Stimulated activated CD4-positive, alpha-beta T cell treated with anti-CD3 and anti-CD28 coated beads, Interleukin-1b, Interleukin-23, amount 100 ng/mL, for 48 hours (primary cell): ENCODE results near the gene AHCYL2.
"Not testable (repeated sequence)": the region's sequence is repeated elsewhere in the genome, so short reads cannot be mapped to it uniquely, and the experiment has no call there.

Experiments
- DNase-seq: peaks from one replicate; pipeline ENCODE4 v3.0.0-alpha.2; 2020

Gene AHCYL2

DNA sequence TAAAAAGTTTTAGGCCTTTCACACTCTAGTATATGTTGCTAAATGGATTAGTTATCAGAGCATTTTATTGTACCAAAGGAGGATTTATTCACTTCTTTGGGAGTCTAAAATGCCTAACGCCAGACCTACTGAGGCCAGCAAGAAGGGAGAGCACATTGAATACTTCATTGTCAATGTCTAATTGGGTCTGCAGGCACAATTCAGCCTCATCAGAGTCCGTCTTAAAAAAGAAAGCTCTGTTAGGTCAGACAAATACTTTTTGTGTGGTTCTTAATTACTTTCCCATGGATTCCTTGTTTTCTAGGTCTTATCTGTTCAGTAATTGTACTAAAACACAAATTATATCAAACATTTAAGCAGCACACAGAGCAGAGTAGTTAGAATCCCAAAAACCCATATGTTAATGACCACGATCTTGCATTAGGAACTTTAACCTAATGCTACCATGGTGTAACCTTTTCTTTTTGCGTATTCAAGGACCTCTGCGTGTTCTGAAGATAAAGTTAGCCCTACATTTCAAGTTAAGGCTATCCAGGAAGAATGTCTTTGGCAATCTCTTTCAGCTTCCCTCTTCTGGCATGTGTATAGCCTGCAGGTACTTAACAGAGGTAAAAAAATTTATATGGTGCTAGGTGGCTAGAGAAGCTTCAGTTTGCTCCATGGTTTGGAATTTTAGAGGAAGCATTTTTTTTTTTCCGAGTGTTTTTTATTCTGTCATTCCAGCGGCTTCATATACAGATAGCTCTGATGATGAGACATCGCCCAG is 163.7 kb downstream of the AHCYL2 start:
- DNase-seq: no peak

GRCh38 chr7:129389829-129390228 is 165.0 kb downstream of the AHCYL2 start:
- DNase-seq: no peak

- no peak for DNase-seq
Observed at GRCh38 chr7:129390314-129390713, 165.5 kb downstream of the AHCYL2 start.

DNA sequence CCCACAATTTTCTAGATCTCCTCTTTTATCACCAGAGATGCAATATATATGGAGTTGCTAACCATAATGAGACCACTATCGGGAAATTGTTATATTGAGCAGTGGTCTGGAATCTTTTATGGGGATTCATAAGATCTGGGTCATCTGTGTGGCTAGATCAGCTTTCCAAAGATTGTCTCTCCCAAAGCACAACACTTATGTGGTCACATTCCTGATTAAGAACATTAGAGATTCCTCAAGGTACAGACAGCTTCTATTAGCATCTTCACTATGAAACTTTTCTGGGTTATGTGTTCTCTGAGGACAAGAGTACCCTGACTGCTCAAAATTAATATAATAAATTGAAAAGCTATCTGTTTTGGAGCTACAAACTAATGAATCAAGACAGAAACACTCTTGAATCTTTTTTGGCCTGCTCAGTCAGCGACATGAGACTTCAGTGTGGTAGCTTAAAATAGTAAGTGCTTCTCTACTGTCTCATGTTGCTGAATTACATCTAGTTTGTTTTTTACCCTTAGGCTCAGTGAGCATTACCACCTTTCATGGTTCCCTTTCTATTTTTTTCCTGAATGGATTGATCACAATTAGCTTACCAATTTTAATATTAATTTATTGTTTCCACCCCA is 166.8 kb downstream of the AHCYL2 start:
- no peak for DNase-seq

DNA sequence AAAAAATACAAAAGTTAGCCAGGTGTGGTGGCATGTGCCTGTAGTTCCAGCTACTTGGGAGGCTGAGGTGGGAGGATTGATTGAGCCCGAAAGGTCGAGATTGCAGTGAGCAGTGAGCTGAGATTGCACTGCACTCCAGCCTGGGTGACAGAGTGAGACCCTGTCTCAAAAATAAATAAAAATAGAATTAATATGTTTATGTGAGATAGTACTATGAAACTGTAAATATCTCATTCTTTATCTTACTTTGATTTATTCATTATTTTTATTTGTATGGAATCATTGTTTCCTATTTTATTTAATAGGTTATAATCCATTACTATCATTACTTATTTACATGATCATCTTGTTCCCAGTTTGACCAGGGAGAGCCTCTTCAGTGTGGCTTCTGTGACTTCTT is 168.4 kb downstream of the AHCYL2 start:
- no peak for DNase-seq

DNA sequence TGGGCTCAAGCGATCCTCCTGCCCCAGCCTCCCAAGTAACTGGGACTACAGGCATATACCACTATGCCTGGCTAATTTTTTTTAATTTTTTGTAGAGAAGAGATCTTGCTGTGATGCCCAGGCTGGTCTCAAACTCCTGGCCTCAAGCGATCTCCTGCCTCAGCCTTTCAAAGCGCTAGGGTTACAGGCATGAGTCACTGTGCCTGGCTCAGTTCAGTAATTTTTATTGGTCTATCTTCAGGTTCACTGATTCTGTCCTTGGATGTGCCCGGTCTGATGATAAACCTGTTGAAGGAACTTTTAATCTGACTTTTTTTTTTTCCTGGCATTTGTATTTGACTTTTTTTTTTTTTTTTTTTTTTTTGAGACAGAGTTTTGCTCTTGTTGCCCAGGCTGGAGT is 169.3 kb downstream of the AHCYL2 start:
- no peak for DNase-seq

DNA sequence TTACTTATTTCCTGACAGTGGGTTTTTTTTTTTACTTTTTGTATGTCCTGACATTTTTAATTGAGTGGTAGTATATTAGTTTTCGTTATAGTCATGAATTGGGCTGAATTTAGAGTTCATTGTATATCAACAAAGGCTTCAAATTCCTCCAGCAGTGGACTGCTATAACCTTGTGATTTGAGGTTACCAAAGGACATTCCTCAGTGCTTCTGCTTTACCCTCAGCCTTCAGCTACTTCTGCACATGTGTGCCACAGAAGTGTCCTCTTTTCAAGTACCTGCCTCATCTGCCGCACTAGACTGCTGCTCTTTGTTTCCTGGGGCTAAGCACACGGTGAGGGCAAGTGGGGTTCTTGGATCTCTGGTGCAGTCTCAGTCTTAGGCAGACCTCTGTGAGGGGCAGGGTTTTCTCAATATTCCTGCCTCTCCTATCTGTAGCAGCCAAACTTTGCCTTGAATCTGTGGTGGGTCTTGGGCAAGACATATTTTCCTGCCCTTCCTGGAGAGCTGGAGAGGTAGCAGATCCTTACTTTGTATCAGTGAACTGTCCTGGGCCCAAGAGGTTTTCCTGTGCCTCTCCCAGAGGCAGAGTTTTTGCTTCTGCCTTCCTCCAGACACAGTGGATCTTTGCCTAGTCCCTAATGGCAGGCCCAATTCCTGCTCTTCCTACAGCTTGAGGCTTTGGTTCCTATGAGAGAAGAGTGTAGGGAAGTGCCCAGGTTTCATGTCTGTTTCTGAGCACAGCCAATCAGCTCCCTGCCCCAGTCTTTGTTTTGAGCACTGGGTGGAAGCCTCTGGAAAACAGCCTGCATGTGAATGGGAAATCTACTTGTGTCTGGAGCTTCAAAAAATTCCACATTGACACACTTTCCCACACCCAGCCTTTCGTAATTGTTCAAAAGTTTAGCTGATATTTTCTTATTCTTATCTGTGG is 170.4 kb downstream of the AHCYL2 start:
- no peak for DNase-seq

- DNase-seq: no peak
Observed at GRCh38 chr7:129401228-129401966, 176.6 kb downstream of the AHCYL2 start.

DNA sequence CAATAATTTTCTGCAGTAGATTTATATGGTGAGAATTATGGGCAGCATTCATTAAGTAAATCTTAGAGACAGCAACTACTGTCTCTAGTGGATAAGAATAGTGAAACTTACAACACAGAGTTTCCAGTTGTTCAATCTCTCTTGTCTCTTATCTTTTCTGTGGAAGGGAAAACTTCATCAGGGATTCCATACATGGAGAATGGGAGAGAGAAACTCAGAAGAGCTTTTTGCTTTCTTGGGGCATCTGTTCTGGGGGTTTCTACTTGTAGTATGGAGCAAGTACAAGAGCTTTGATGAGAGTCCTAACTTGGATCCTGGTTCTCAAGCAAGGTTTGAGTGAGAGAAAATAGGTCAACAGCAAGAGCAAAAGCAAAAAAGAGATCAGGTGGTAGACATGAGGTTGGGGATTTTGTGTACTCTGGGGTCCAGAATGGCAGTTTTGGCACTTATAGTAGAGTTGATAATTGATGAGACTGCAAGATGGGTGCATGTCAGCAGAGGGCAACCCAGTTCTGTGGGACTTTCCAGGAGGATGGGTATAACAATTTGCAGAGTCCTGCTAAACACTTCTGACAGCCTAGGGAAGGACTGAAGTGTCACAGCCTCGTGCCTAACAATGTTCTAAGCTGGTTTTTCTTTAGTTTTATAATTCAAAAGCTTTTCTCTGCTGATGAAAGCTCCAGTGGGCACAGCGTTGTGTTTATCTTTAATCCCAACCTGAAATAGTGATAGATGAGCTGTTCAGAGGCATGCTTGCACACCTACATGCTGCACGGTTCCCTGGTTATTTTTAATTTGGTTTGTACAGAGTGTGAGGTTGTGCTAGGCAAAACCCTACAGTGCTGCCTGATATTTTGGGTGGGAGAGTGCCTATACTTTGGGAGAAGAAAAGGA is 177.4 kb downstream of the AHCYL2 start:
- DNase-seq: peak; percentile 9

DNA sequence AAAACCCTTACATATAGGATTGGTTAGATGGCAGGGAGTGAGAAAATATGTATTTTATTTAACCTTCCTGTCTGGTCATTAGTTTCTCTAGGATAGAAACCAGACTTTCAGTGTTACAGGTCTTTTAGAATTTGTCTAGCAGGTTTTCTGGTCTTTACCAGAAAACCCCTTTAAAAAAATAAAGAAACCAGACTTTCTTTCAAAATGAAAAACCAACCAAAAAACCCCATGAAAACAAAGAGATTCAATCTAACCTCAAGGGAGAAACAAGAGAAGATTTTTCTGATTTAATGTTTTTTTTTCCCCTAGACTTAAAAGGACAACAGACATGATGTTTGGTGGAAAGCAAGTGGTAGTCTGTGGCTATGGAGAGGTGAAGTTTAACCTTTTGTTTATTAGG is 180.7 kb downstream of the AHCYL2 start:
- DNase-seq: no peak

DNA sequence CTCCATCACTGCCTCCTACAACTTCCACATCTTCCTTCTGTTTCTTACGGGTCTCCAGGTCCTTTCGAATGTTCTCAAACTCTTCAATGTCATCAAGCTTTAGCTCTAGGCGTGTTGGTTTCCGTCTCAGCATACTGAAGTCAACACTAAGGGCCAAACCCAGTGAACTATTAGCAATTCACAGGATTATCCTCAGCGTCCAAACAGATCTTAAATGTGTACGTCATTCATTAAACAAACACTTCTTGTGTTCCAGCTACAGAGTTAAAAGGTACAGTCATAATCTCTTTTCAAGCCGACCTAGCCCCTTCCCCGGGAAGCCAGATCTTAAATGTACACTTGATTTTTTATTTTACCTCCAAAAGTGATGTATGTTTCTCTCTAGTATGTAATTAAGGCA is 185.4 kb downstream of the AHCYL2 start:
- DNase-seq: not testable (repeated sequence)

GRCh38 chr7:129412501-129412900 is 187.7 kb downstream of the AHCYL2 start:
- no peak for DNase-seq

DNA sequence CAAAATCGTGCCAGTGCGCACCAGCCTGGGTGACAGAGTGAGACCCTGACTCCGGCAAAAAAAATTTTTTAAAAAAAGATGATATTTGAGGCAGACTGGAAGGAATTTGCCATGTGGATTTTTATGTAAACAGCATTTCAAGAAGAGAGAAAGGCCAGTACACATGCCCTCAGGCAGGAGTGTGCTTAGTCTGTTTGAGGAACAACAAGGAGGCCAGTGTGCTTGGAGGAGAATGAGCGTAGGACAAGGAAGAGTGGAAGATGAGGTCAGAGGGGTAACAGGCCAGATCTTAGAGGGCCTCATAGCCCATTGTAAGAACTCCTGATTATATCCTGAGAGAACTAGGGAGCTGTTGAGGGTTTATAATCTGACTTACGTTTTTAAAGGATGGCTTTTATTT is 192.2 kb downstream of the AHCYL2 start:
- no peak for DNase-seq

DNA sequence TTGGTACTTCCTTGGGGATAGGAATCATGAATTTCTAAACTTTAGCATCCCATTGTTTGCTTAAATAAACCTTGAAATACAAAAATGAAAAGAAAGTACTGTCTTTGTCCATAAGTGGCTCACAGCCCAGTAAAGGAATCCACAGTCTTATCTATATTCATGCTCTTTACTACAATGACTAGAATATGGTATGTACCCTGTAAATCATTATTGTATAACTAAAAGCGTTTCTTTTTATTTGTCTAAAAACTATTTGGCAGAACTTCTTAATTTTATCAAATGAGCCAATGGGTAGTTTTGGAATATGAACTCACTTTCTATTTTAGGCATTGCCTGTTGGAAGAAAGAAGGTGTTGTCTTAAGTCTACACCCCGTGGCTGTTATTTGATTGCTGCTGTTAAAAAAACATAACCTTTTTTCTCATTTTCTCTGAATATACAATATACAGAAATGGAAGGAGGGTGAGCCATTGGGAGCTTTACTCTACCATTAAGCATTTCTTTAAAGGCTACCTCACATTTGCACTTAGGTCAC is 197.0 kb downstream of the AHCYL2 start:
- no peak for DNase-seq

- DNase-seq: no peak
Observed at GRCh38 chr7:129422727-129423126, 197.9 kb downstream of the AHCYL2 start.

DNA sequence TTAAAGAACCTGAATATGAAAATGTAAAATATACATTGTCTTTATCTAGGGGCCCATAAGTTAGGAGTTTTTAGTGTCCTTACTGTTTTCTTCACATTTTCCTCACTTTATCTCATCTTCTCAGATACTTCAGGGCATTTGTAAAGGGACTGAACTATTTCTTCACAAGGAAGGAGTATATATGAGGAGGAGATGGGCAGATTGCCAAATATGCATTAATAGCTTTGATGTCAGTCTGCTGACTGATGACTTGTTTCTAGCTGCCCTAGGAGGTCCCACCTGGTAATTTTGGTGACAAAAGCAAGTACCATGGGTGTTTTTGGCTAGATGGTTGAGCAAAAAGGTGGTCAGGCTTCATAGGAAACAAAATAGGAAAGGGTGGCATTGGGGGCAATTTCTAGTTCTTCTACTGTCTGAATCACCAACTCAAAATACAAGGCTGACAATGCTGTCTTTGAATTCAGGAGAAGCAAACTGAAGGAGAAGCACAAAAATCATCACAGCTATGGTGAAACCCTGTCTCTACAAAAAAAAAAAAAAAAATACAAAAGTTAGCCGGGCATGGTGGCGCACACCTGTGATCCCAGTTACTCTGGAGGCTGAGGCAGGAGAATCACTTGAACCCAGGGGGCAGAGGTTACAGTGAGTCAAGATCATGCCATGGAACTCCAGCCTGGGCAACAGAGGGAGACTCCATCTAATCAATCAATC is 199.0 kb downstream of the AHCYL2 start:
- no peak for DNase-seq

- DNase-seq: no peak
Observed at GRCh38 chr7:129426482-129426881, 201.7 kb downstream of the AHCYL2 start.

- DNase-seq: no peak
Observed at GRCh38 chr7:129427526-129428045, 202.8 kb downstream of the AHCYL2 start.

DNA sequence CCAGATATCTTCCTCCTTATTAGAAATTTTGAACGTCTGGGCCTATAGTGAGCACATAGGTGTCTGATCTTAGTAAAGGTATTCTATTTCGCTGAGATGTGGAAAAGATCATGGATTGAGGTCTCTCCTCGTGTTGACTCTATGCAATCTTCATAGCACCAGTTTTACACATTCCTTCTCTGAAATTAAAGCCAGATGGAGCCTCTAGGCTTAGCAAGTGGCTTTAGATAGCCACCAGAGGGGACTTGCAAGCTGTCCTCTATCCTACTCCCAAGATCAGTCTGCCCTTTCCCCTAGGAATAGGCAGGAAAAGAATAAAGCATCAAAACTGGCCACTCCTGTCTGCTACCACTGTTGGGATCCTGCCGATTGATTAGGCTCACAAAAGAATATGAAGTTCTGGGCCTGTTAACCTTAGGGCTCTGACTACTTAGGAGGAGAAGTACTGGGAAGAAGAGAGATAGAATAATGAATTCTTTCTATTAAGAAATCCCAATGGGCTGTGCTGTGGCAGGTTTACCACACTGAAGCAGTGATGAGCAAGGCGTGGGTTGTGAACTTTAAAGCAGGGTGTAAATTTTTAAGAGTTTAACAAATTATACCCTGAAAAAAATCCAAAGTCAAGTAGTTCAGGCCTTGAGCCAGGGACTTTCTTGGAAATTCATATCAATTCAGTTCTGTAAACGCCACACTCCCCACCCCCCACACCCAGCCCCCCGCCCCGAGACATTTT is 207.2 kb downstream of the AHCYL2 start:
- DNase-seq: no peak
